Measurements from ENCODE around the gene TIMMDC1.

GRCh38 chr3:119558626-119559317, 60.4 kb downstream of the TIMMDC1 start:
- TF ChIP-seq ZNF274 (IDR thresholded peaks at IDR 0.05; ENCODE audit: low read depth, low read length) (no peak), SUZ12 (IDR thresholded peaks at IDR 0.05; ENCODE audit: extremely low read depth, insufficient read depth, insufficient read length) (no peak), YY1 (IDR thresholded peaks at IDR 0.05; ENCODE audit: insufficient read depth, insufficient read length) (no peak)

All from NT2/D1 (cell line).